ENCODE measurements around the gene CYP8B1. TPM values are rescaled to one million over a fixed set of nuclear protein-coding genes. Genes with fewer than 3 reads are reported as not detected.

CYP8B1 gene
- total RNA-seq, 1 donor from 2014 or later: not detected

DNA sequence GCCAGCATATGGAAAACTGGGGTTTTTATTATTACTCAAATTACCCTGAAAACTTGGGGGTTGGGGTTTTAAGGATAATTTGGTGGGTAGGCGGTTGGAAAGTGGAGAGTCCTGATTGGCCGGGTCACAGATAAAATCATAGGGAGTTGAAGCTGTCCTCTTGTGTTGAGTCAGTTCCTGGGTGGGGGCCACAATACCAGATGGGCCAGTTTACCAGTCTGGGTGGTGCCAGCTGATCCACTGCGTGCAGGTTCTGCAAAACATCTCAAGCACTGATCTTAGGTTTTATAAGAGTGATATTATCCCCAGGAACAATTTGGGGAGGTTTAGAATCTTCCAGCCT, 25.4 kb upstream of the CYP8B1 start:
- H3K9me3 ChIP-seq: no peaks in the 10 kb centered on the region
- peaks cover 7% of the 10 kb centered on the region for H3K4me1 ChIP-seq
- no peak overlapping the region for H3K27ac ChIP-seq
- TF ChIP-seq, protein P1, sequence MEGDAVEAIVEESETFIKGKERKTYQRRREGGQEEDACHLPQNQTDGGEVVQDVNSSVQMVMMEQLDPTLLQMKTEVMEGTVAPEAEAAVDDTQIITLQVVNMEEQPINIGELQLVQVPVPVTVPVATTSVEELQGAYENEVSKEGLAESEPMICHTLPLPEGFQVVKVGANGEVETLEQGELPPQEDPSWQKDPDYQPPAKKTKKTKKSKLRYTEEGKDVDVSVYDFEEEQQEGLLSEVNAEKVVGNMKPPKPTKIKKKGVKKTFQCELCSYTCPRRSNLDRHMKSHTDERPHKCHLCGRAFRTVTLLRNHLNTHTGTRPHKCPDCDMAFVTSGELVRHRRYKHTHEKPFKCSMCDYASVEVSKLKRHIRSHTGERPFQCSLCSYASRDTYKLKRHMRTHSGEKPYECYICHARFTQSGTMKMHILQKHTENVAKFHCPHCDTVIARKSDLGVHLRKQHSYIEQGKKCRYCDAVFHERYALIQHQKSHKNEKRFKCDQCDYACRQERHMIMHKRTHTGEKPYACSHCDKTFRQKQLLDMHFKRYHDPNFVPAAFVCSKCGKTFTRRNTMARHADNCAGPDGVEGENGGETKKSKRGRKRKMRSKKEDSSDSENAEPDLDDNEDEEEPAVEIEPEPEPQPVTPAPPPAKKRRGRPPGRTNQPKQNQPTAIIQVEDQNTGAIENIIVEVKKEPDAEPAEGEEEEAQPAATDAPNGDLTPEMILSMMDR (IDR thresholded peaks at IDR 0.05): no peak
- TF ChIP-seq POLR2AphosphoS5 (IDR thresholded peaks at IDR 0.05; ENCODE audit: insufficient read depth in 1 of 2, low read depth in 1 of 2) (no peak), POLR2A (IDR thresholded peaks at IDR 0.05) (no peak)
- DNase-seq (ENCODE audit: extremely low spot score in 2 of 2): peak in 1 of 2 donors; percentile 52
- no peak overlapping the region for H3K4me3 ChIP-seq
- no peaks in the 10 kb centered on the region for H3K36me3 ChIP-seq
- intact Hi-C loops (cut with DNase I): no loop called here
- H3K27me3 ChIP-seq: no peaks in the 10 kb centered on the region

DNA sequence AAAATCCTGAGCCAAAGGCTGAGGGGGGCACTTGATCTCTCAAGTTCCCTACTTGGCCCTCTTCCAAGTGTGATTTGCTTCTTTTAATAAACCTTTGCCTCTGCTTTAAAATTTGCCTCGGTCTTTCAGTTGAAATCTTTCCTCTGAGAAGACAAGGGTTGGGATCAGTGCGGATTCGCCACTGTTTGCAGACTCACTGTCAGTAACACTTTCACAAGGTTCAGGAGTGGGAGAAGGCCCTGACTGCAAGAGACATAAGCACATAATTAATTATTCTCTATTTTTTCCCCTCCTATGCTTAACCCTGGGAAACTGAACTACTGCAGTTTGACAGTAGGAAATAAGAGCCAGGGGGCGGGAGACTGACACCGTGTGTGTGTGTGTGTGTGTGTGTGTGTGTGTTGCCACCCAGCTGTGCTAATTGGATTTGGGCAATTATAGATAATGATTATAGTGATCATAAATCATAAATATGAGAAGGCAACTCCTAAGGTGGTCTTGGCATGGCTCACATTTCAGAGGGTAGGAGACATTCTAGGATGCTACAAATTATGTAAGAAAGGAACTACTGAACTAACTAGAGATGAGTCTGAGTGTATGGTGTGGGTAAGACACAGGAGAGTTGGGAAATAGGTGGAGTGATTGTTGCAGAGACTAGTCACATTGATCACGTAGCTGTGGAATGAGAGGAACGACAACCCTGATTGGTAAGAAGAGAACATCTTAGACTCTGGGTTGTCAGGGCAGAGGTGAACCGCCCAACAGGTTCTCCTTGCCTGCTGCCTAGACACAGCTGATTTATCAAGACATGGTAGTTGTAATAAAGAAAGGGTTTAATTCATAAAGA, 24.8 kb upstream of the CYP8B1 start:
- TF ChIP-seq POLR2AphosphoS5 (IDR thresholded peaks at IDR 0.05; ENCODE audit: insufficient read depth in 1 of 2, low read depth in 1 of 2) (no peak), POLR2A (IDR thresholded peaks at IDR 0.05) (no peak)
- TF ChIP-seq, protein P1 (IDR thresholded peaks at IDR 0.05): no peak
- DNase-seq (ENCODE audit: extremely low spot score in 2 of 2): peak in 1 of 2 donors; percentile 29
- peak overlapping the region; percentile 48 for H3K27ac ChIP-seq
- intact Hi-C loops (cut with DNase I): no loop called here
- H3K4me3 ChIP-seq: no peak overlapping the region
- H3K36me3 ChIP-seq: no peaks in the 10 kb centered on the region
- no peaks in the 10 kb centered on the region for H3K9me3 ChIP-seq
- no peaks in the 10 kb centered on the region for H3K27me3 ChIP-seq
- H3K4me1 ChIP-seq: peaks cover 3% of the 10 kb centered on the region

DNA sequence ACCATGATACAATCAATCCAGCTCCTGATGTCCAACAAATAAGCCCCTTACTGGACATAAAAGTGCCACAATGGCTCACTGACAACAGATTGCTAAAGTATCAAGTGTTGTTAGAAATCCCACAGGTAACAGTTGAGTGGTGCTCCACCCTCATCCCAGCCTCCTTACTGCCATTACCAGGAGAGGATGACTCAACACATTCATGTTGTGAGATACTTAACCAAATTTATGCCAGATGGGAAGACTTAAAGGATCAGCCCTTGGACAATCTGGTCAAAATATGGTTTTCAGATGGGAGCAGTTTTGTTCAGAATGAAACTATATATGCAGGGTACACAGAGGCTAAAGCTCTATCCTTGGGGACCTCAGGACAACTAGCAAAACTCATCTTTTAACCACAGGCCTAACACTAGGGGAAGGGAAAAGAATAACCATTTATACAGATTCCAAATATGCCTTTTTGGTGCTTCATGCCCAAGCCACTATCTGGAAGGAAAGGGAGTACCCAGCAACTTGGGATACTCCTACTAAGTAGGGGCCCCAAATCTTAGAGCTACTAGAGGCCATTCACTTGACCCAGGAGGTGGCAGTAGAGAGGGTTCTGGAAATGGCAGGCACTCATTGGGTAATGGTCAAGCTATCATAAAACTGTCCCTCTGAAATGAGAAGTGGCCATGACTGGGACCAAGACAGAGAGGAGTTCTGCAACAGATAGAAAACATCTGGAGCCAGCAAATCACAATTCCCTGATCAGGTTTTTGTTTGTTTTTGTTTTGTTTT, 23.4 kb upstream of the CYP8B1 start:
- TF ChIP-seq POLR2A (IDR thresholded peaks at IDR 0.05): no peak
- TF ChIP-seq, protein P1 (IDR thresholded peaks at IDR 0.05): no peak
- TF ChIP-seq POLR2AphosphoS5 (IDR thresholded peaks at IDR 0.05; ENCODE audit: insufficient read depth in 1 of 2, low read depth in 1 of 2): no peak
- Histone ChIP-seq H3K27ac (no peak overlapping the region), H3K4me1 (no peaks in the 10 kb centered on the region), H3K9me3 (no peaks in the 10 kb centered on the region), H3K27me3 (no peaks in the 10 kb centered on the region), H3K36me3 (no peaks in the 10 kb centered on the region), H3K4me3 (no peak overlapping the region)
- intact Hi-C loops (cut with DNase I): no loop called here
- no peak for DNase-seq (ENCODE audit: extremely low spot score in 2 of 2)

DNA sequence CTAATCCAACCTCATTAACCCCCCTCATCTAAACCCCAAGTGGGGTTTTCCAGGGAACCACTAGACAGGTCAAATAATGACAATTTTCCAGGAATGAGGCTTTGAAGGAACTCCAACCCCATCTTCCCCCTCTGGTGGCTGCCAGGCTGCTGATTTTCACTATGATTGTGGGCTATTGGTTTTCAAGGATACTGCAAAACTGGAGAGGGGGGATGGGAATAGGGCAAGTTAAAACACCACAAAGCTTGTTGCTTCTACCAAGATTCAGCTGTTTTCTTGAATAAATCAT, 19.8 kb upstream of the CYP8B1 start:
- TF ChIP-seq, protein P1 (IDR thresholded peaks at IDR 0.05): no peak
- TF ChIP-seq POLR2A (IDR thresholded peaks at IDR 0.05) (no peak), POLR2AphosphoS5 (IDR thresholded peaks at IDR 0.05; ENCODE audit: insufficient read depth in 1 of 2, low read depth in 1 of 2) (no peak)
- no peak for DNase-seq (ENCODE audit: extremely low spot score in 2 of 2)
- no peaks in the 10 kb centered on the region for H3K9me3 ChIP-seq

More for the DNA sequence above, 19.8 kb upstream of the CYP8B1 start:
- intact Hi-C loops (cut with DNase I): no loop called here
- Histone ChIP-seq H3K27ac (no peak overlapping the region), H3K27me3 (no peaks in the 10 kb centered on the region), H3K4me3 (no peak overlapping the region), H3K4me1 (no peaks in the 10 kb centered on the region), H3K36me3 (no peaks in the 10 kb centered on the region)
